H1 (cell line): Measurements from ENCODE around the gene ZNF786. TPM values are rescaled to one million over a fixed set of nuclear protein-coding genes. Genes with fewer than 3 reads are reported as not detected.

Experiments used
- BRCA1 ChIP-seq: IDR thresholded peaks from 2 replicates; pipeline ENCODE4 v1.6.1; 2012; ENCODE audit warnings: low read depth, low read length, improper control_type of control experiment
- CHD1 ChIP-seq: IDR thresholded peaks from 2 replicates; pipeline ENCODE4 v1.6.1; 2012; ENCODE audit warnings: low read depth, low read length, improper control_type of control experiment
- CTBP2 ChIP-seq: IDR thresholded peaks from 2 replicates; pipeline ENCODE4 v1.7.0; 2011; ENCODE audit warnings: borderline replicate concordance, mild to moderate bottlenecking, moderate library complexity, mixed read lengths, low read length; ENCODE audit not compliant: insufficient read depth, insufficient read length
- EZH2 ChIP-seq: fragments of 200-600 bp; sonication (generic); IDR thresholded peaks from 2 replicates; pipeline ENCODE4 v1.7.1; 2012; ENCODE audit warnings: low read depth, mild to moderate bottlenecking, moderate library complexity, low read length, inconsistent platforms; ENCODE audit not compliant: severe bottlenecking
- FOSL1 ChIP-seq: IDR thresholded peaks from 2 replicates; pipeline ENCODE4 v1.6.1; 2011; ENCODE audit warnings: mild to moderate bottlenecking, low read depth, low read length, moderate library complexity; ENCODE audit not compliant: insufficient read depth
- GTF2F1 ChIP-seq: IDR thresholded peaks from 2 replicates; pipeline ENCODE4 v1.6.1; 2012; ENCODE audit warnings: low read depth, low read length, improper control_type of control experiment, borderline replicate concordance
- HDAC2 ChIP-seq, 2 experiments: fragments of 300-600 bp in 1 of 2; sonication (generic) in 1 of 2; IDR thresholded peaks; 2 replicates each; pipeline ENCODE4 v1.6.1; 2011 to 2012; ENCODE audit warnings: low read depth in 2 of 2, low read length in 2 of 2, mild to moderate bottlenecking in 2 of 2, moderate library complexity in 2 of 2, borderline replicate concordance in 1 of 2, inconsistent platforms in 1 of 2
- JUND ChIP-seq: IDR thresholded peaks from 2 replicates; pipeline ENCODE4 v1.6.1; 2011; ENCODE audit warnings: mild to moderate bottlenecking, improper control_type of control experiment, low read length
- KDM5A ChIP-seq: fragments of 200-600 bp; IDR thresholded peaks from 2 replicates; pipeline ENCODE4 v1.7.1; 2012; ENCODE audit warnings: mild to moderate bottlenecking, low read length, inconsistent platforms, mixed read lengths
- SAP30 ChIP-seq: fragments of 300-600 bp; sonication (generic); IDR thresholded peaks from 2 replicates; pipeline ENCODE4 v1.7.1; 2012; ENCODE audit warnings: low read length, moderate library complexity, mild to moderate bottlenecking, inconsistent platforms; ENCODE audit not compliant: insufficient read depth, insufficient replicate concordance
- SIN3A ChIP-seq, 2 experiments: IDR thresholded peaks in 1 of 2; conservative IDR thresholded peaks in 1 of 2; 2 replicates each; pipeline ENCODE4 v1.6.1; 2011 to 2012; ENCODE audit warnings: low read length in 2 of 2, improper control_type of control experiment in 1 of 2, low read depth in 1 of 2, mild to moderate bottlenecking in 1 of 2
- SIX5 ChIP-seq: IDR thresholded peaks from 2 replicates; pipeline ENCODE4 v1.6.1; 2011; ENCODE audit warnings: mild to moderate bottlenecking, low read depth, low read length
- SP1 ChIP-seq: IDR thresholded peaks from 2 replicates; pipeline ENCODE4 v1.6.1; 2011; ENCODE audit warnings: low read depth, low read length
- TAF1 ChIP-seq: IDR thresholded peaks from 2 replicates; pipeline ENCODE4 v1.6.1; 2011; ENCODE audit warnings: mild to moderate bottlenecking, low read depth, low read length
- TBP ChIP-seq: IDR thresholded peaks from 2 replicates; pipeline ENCODE4 v1.6.1; 2011; ENCODE audit warnings: low read depth, low read length, improper control_type of control experiment
- polyA plus RNA-seq, 7 experiments: library from polyadenylated mRNA; depleted of rRNA in 3 of 7; stranded (reverse) in 5 of 7; unstranded in 2 of 7; fragments of >200 nt in 5 of 7; fragments of 200-250 nt in 2 of 7; gene quantifications; 1 replicate in 5 of 7; 2 replicates in 1 of 7; 4 replicates in 1 of 7; pipeline versions ENCODE4 v1.2.1 to v1.2.3, GENCODE V29; 2011 to 2013; ENCODE audit warnings: missing spikeins in 2 of 7, mixed read lengths in 2 of 7
- total RNA-seq: library from RNA; stranded (reverse); fragmentation: NEBNext Ultra II Directional; extraction: Animal tissue kit (Norgen Biotek cat#: 25700); gene quantifications from 2 replicates; pipeline ENCODE4 v1.2.1, GENCODE V29; 2021
- TF ChIP-seq, protein P1 (sequence below): IDR thresholded peaks from 2 replicates; pipeline ENCODE4 v1.6.1; 2012; ENCODE audit warnings: inconsistent platforms

Gene ZNF786
- total and polyA plus RNA-seq, 2 of the 8 experiments (the other 6 are each of a cell fraction or from before 2014, with no cell fraction given), result 7.7 to 16.3 TPM

DNA sequence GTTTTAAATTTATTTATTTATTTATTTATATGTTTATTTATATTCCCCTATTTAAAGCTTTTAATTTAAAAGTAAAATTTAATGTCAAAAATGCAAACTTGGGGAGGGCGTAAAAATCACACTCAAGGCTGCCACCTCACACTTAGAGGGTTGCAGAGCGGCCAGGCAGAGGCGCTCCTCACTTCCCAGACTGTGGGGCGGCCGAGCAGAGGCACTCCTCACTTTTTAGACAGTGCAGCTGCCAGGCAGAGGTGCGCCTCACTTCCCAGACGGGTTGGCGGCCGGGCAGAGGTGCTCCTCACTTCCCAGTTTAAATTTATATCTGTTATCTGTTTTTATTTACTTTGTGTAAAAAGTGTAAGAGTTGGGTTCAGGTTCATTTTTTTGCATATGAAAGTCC is 45.6 kb upstream of the ZNF786 start (continued):
- TF ChIP-seq TAF1 (no peak), SIX5 (no peak), FOSL1 (no peak), EZH2 (no peak), TBP (no peak), SP1 (no peak), BRCA1 (no peak), HDAC2 (IDR thresholded peaks at IDR 0.05; ENCODE audit: borderline replicate concordance in 1 of 2, low read depth in 2 of 2, low read length in 2 of 2) (no peak), CTBP2 (no peak), SAP30 (no peak), KDM5A (no peak), JUND (no peak), GTF2F1 (no peak), SIN3A (conservative IDR thresholded peaks at IDR 0.05 in 1 of 2, IDR thresholded peaks at IDR 0.05 in 1 of 2; ENCODE audit: low read depth in 1 of 2, low read length in 2 of 2) (no peak), CHD1 (no peak)
- TF ChIP-seq, protein P1, sequence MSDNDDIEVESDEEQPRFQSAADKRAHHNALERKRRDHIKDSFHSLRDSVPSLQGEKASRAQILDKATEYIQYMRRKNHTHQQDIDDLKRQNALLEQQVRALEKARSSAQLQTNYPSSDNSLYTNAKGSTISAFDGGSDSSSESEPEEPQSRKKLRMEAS, result no peak
